ENCODE measurements around the gene KSR2.

DNA sequence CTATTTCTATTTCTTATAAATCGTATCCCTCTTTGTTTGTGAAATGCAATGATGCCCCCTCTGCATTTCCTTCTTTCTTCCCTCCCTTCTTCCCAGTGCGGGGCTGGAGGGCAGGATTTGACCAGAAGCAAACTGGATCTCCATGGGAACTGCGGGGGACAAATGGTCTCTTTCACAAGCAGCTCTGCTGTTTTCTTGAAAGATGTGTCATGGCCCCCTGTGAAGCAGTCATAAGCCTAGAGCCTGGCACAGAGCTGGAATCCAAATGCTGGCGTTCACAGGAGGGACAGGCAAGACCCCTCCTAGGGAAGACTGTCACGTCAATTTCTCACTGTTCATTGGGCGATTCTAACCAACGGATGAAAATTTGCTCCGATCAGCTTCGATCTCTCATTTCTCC, 403.9 kb downstream of the KSR2 start:
- TF ChIP-seq, protein P1, sequence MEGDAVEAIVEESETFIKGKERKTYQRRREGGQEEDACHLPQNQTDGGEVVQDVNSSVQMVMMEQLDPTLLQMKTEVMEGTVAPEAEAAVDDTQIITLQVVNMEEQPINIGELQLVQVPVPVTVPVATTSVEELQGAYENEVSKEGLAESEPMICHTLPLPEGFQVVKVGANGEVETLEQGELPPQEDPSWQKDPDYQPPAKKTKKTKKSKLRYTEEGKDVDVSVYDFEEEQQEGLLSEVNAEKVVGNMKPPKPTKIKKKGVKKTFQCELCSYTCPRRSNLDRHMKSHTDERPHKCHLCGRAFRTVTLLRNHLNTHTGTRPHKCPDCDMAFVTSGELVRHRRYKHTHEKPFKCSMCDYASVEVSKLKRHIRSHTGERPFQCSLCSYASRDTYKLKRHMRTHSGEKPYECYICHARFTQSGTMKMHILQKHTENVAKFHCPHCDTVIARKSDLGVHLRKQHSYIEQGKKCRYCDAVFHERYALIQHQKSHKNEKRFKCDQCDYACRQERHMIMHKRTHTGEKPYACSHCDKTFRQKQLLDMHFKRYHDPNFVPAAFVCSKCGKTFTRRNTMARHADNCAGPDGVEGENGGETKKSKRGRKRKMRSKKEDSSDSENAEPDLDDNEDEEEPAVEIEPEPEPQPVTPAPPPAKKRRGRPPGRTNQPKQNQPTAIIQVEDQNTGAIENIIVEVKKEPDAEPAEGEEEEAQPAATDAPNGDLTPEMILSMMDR (IDR thresholded peaks at IDR 0.05), result no peak
- TF ChIP-seq POLR2A (IDR thresholded peaks at IDR 0.05), result no peak
